ENCODE measurements around the gene CT45A8. TPM values are rescaled to one million over a fixed set of nuclear protein-coding genes. Genes with fewer than 3 reads are reported as not detected.
"Not testable (repeated sequence)": the region's sequence is repeated elsewhere in the genome, so short reads cannot be mapped to it uniquely, and the experiment has no call there.

Gene CT45A8
- total and polyA plus RNA-seq, 8 donors = not detected

- DNase-seq; H3K4me3 ChIP-seq; H3K36me3 ChIP-seq; H3K27me3 ChIP-seq; intact Hi-C loops (cut with DNase I; ENCODE audit: low total_unique reads); H3K4me1 ChIP-seq; H3K9me3 ChIP-seq; H3K27ac ChIP-seq: not testable (repeated sequence)
- no CpG with 5 or more reads among the region's 17 CpGs for WGBS, 5 donors
Measured at GRCh38 chrX:135837180-135837579, 17.2 kb downstream of the CT45A8 start, which contains the start of gene CT45A7. Gene CT45A7 (minus strand): TSS chrX:135837280. CDS start chrX:135833533, 3,747 bp downstream.

GRCh38 chrX:135819912-135820311, 34.4 kb downstream of the CT45A8 start, which contains the start of gene CT45A2:
Gene CT45A2 (minus strand): TSS chrX:135820012. CDS start chrX:135816265, 3,747 bp downstream.
- DNase-seq; H3K27ac ChIP-seq; H3K4me3 ChIP-seq; H3K27me3 ChIP-seq; H3K36me3 ChIP-seq; H3K9me3 ChIP-seq; H3K4me1 ChIP-seq; intact Hi-C loops (cut with DNase I; ENCODE audit: low total_unique reads): not testable (repeated sequence)
- no CpG with 5 or more reads among the region's 17 CpGs for WGBS, 5 donors

GRCh38 chrX:135802687-135803086, 51.7 kb downstream of the CT45A8 start, which contains the start of gene CT45A6:
Gene CT45A6 (minus strand): TSS chrX:135802787. CDS start chrX:135798993, 3,794 bp downstream.
- H3K4me1 ChIP-seq; H3K27ac ChIP-seq; H3K4me3 ChIP-seq; DNase-seq; H3K27me3 ChIP-seq; intact Hi-C loops (cut with DNase I; ENCODE audit: low total_unique reads); H3K9me3 ChIP-seq; H3K36me3 ChIP-seq: not testable (repeated sequence)
- no CpG with 5 or more reads among the region's 16 CpGs for WGBS, 5 donors

Other genes starting within 250 kb of the CT45A8 start
- gene CT45A1, start 140.9 kb downstream of the CT45A8 start, total RNA-seq = not detected
- not detected for gene CT45A1, start 140.9 kb downstream of the CT45A8 start, polyA plus RNA-seq
- gene CT45A3, start 86.3 kb downstream of the CT45A8 start, total RNA-seq = not detected
- not detected for gene CT45A3, start 86.3 kb downstream of the CT45A8 start, polyA plus RNA-seq
- gene CT45A5, start 69.0 kb downstream of the CT45A8 start, total RNA-seq = not detected
- not detected for gene CT45A5, start 69.0 kb downstream of the CT45A8 start, polyA plus RNA-seq
- gene CT45A6, start 51.8 kb downstream of the CT45A8 start, total RNA-seq = not detected
- not detected for gene CT45A6, start 51.8 kb downstream of the CT45A8 start, polyA plus RNA-seq
- gene CT45A2, start 34.5 kb downstream of the CT45A8 start, total RNA-seq = not detected
- not detected for gene CT45A2, start 34.5 kb downstream of the CT45A8 start, polyA plus RNA-seq
- gene CT45A7, start 17.3 kb downstream of the CT45A8 start, total RNA-seq = not detected
- gene CT45A7, start 17.3 kb downstream of the CT45A8 start, polyA plus RNA-seq = not detected
- not detected for gene CT45A9, start 17.3 kb upstream of the CT45A8 start, total RNA-seq
- gene CT45A9, start 17.3 kb upstream of the CT45A8 start, polyA plus RNA-seq = not detected
- gene CT45A10, start 38.9 kb upstream of the CT45A8 start, total RNA-seq = not detected
- gene CT45A10, start 38.9 kb upstream of the CT45A8 start, polyA plus RNA-seq = not detected
- not detected for gene SAGE1, start 39.2 kb upstream of the CT45A8 start, total RNA-seq
- not detected for gene SAGE1, start 39.2 kb upstream of the CT45A8 start, polyA plus RNA-seq
- 10 to 100 TPM in 4 of 5 donors, 1 to 10 TPM in 1; 4.3 to 27.2 (median 12.9) TPM for gene MMGT1, start 119.5 kb upstream of the CT45A8 start, total RNA-seq
- 1 to 10 TPM; 6.3 to 8.9 (median 7.2) TPM for gene MMGT1, start 119.5 kb upstream of the CT45A8 start, polyA plus RNA-seq
- gene SLC9A6, start 130.9 kb upstream of the CT45A8 start, total RNA-seq = 10 to 100 TPM in 1 of 5 donors, 1 to 10 TPM in 3, under 1 TPM in 1; 0.58 to 26.4 (median 8.8) TPM
- 1 to 10 TPM; 1.2 to 6.9 (median 3.9) TPM for gene SLC9A6, start 130.9 kb upstream of the CT45A8 start, polyA plus RNA-seq